Cerebellar nuclear complex (tissue), 1 donor: ENCODE measurements around the gene ABLIM1.

ENCODE experiments used
- DNase-seq, 2 experiments: peaks; one replicate each; lab custom pipeline; 2025; lab: John Stamatoyannopoulos, UW

The ABLIM1 gene

DNA sequence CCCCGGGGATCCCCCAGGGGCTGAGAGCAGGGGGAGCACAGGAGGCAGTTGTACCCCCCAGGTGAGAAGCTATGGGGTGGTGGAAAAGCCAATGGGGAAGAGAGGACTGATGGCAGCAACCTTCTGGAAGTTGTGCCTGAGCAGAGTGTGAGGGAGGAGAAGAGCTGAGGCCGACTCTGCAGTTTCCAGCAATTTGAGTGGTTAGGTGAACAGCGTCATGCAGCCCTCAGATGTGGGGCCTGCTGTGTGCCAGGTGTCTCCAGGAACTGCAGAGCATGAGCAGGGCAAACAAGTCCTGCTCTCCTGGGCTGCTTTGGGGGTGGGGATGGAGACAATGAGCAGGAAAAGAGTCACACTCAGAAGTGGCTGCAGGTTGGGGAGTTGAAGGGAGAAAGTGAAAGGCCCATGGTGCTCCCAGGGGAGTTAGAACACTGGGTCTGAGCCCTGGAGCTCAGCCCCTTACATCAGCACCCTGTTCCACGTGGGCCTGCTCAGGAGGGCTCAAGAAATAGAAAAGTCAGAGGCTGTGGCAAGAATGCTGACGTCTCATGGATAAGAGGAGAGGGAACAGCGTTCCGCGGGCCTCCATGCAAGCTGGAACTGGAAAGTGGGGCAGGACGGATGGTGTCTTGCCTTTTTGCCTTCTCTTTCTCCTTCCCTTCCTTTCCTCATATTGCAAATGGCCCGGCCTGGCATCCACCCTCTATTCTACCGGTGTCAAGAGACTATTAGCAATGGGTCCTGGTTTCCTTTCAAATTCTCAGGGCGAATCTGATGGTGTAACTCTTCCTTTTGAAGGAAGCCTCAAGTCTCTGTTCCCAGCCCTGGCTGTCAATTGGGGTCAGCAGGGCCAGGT, 249.7 kb downstream of the ABLIM1 start:
- DNase-seq: no peak

DNA sequence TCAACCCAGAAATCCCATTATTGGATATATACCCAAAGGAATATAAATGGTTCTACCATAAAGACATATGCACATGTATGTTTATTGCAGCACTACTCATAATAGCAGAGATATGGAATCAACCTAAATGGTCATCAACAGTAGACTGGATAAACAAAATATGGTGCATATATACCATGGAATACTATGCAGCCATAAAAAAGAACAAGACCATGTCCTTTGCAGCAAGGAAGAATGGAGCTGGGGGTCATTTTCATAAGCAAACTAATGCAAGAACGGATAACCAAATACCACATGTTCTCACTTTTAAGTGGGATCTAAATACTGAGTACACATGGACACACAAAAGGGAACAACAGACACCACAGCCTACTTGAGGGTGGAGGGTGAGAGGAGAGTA, 251.6 kb downstream of the ABLIM1 start:
- DNase-seq: no peak

DNA sequence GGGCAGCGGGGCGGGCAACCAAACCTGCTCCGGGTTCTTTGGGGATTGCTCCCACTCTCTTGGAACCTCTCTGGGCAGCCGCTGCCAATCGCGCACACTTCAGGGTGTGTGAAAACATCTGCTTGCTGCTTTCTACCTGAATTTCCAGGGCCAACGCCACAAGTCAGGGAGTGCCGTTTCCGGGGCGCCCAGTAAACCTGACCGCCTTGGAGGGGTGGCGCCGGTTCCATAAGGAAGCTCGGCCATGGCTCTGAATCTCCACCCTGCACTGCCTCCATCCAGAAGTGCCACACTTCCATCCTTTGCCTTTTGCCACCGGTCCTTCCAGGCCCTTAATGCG, 253.1 kb downstream of the ABLIM1 start:
- DNase-seq: no peak

DNA sequence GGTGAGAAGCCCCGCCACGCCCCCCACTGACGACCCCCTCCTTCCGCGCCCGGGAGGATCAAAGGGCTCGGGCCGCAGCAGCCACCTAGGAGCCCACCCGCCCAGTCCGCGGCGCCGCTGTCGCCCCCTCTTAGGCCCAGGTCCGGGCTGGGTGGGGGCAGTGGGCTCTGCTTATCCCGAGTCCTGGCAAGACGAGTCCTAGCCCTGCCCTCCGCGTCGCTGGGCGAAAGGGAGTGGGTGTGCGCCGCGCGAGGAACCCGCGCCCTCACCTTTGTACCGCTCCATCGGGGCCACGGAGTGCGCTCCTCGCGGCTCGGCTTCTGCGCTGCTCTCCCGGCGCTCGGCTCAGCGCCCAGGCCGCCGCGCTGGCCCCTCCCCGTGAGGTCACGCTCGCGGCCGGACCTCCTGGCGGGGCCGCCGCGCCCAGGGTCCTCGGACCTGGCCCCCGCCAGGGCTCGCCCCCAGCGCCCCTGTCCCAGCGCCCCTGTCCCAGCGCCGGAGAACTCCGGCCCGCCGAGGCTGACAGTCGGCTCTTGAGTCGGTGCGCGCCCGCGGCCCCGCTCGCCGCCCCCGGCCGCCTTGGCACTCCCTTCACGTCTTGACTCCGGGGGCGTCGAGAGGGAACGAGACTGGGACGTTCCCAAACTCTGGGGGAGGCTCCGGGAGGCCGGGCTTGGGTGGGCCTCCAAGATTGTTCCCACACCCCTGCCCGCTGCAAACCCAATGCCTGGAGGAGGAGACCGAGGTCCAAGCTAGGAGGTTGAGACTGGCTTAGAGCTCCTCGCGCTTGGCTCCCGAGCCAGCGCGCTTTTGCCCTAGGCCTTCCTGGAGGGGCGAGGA, 253.7 kb downstream of the ABLIM1 start, which contains the start of gene AFAP1L2:
TSS of gene AFAP1L2 (minus strand) at position 332 of the 840 bp plus-strand sequence. CDS start at position 285, 47 bp downstream.
- DNase-seq: no peak

DNA sequence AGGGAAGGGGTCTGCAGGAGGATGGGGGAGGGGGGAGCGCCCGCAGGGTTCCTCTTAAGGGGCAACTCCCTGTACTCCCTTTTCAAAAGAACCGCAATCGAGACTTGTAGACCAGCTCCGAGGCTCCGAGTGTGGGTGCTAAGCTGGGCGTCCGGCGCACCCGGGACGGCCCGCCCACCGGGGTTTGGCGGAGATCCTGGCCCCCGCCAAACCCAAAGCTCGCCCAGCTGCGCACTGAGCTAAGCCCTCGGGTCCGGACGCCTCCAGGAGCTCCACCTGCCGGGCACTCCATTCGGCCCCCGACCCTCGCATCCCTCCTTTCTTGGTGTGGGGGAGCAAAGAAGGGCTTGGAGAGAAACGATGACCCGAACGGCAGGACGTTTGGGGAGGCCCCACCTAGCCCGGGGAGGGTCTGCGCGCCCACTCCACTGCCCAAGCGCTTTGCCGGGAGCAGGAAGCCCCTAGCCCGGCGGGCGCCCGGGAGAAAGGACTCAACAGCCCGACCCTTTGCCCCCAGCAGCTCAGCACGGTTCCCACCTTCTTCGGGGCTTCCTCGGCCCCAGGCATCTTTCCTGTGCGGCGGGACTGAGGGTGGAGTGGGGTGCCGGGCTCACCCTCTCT, 254.4 kb downstream of the ABLIM1 start:
- no peak for DNase-seq

DNA sequence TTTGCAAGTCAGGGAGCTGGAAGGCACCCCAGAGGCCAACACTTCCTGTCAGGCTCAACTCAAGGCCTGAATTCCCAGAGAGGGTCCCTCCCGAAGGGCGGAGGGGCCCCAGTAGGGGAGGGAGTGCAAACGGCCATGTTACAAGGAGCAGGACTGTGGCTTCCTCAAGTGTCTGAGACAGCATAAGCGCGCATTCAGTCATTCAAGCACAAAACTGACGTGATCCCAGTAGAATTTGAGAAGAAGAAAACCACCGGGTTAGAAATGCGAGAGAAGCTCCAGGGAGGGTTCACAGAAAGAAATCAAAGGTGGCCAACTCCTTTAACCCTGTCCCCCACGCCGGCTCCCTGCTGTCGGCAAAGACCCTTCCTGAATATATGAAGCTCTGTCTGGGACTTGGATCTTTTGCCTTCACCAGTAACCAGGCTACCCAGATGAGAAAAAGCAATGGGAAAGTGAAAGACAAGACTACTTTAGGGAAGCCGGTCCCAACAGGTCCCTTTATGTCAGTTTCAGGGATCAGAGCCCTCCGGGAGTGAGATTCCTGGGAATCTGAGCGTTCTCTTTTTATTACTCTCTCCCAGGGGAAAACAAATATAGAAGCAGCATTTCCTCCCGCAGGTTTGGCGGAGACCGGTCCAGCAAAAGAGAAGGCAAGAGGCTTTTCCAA, 255.1 kb downstream of the ABLIM1 start:
- peak in 1 of 2 experiments; percentile 8 for DNase-seq

DNA sequence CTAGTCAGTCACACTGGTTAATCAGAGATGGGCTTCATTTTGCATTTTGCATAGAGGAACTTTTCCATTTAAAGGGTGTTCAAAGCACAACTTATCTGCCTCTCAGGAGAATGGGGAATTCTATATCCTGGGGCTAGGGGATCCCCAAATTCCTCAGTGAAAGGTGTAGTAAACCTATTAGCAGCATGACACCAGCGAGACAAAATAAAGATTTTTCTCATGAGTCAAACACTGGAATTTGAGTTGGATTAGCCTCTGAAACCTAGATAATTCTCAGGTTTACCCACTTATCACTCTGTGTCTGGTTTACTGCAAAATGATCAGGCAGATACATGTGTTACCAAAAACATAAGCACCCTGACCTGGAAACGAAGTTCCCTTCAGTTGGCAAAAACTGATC, 255.8 kb downstream of the ABLIM1 start:
- no peak for DNase-seq

DNA sequence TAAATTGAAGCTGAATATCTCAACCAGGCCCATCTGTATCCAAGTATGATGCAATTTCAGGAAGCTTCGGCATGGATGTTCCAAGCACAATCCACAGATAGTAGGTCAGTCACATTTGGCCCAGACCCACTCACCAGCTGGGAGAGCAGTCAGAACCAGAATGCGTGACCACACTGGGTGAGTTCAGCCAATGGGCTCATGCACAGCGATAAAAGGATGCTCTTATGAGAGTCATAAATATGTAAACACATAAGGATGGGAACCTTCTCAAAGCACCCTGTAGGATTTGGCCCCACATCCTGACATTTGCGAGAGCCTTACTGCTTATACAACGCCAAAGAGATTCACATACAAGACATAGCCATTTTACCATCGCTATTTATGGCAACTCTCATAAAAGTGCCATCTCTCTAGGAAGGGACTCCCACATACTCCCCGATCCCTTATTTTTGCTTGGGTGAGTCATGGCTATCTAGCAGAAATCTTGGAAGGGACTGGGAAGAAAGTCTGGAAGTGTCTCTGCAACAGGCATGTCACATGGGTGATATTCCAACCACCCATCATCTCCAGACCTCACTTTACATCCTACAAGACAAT, 256.8 kb downstream of the ABLIM1 start:
- peak; percentile 91 to 93 for DNase-seq

DNA sequence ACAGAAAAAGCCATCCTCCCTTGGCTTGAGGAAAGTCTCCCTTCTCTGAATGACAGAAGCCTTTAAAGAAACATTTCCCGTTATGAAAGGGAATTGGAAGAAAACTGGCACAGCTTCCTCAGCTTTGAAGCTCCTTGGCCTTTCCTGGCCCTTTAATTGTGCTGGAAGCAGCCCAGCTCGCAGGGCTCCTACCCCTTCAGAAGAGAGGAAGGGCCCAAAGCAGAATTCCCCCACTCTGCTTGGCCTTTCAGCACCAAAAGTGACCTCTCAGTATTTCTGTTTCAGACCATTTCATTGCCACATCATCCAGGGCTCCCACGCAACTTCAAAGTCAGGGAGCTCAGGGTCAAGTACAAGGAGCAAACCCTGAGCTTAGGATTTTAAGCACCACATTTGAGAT, 258.0 kb downstream of the ABLIM1 start:
- DNase-seq: no peak

DNA sequence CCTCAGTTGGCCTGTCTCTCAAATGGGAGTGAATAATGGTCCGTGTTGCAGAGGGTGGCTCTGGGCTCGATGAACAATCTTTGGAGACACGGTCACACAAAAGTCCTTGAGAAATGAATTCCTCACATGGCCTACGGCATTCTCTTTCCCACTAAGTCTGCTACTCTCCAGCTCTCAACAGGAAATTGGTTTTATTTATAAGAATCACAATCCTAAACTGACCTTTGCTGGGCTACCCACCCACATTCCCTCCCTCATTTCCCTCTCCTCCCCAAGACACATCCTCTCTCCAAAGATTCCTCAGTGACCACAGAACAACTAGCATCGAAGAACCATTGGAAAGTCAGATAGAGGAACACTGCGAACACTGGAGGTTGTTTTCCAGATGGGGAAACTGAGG, 258.5 kb downstream of the ABLIM1 start:
- DNase-seq: no peak

DNA sequence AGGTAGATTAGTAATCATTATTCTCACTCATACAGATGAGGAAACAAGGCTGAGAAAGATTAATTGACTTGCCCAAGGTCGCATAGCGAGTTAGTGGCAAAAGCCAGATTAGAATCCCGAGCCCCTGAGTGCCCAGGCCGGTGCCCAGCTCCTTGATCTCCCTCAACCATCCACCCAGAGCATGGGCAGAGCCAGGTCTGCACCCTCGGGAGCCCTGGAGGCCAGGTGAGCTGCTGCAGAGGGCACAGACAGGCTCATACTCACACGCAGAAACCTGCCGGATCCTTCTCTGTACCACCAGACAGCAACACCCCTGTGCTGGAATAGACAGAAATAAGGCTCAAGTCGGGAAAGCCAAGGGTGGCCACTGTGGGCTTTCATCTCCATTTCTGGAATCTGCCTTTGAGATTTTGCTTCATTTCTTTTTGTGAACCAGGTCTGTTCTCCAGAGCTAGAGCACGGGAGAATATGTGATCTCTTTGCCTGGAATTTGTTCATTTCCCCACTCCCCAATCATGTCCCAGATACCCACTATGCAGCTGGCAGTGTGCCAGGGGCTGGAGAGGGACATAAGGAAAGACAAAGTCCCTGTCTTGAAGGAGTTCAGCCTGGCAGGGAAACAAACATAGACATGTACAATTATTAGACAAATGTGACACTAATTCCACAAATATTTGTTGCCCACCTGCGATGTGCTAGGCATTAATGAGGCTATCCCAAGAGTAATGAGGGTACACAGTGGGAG, 259.3 kb downstream of the ABLIM1 start:
- DNase-seq: no peak

DNA sequence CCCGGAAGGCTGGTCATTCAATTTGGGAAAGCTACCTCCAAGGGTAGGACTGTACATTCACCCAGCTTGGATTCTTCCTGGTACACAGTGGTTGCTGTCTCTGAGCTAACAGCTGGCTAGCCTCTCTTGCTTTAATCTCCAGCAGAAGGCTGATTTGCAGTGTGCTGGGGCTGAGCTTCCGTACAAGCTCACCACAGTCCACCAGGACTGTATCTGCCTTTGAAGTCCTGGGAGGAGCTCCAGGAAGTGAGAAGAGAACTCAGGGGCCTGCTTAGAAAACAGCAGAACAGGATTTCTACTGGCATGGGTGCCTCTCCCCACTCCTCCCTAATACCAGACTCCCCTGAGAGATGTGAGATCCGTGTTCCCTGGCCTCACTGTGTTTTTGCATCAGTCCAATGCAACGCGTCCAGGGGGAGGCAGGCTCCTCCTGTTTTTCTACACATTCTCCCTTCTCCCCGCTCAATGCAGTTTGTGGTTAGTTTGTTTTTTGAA, 260.4 kb downstream of the ABLIM1 start:
- DNase-seq: no peak

DNA sequence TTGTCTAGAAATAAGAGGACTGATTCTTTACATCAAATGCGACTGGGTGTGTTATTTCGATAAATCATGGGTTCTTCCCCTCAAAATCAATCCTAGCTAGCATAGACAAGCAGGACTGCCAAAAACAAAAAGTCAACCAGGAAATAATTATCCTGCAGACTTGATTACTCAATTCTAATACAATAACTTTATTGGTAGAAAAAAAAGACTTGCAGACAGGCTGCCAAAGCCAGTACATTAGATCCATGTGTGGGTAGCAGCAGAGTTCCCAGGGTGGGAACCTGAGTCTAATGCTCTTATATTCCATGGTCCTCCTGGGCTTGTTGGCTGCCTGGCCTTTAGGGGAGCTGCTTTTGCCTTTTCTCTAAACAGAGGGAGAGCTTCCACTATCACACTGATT, 261.6 kb downstream of the ABLIM1 start:
- DNase-seq: no peak

DNA sequence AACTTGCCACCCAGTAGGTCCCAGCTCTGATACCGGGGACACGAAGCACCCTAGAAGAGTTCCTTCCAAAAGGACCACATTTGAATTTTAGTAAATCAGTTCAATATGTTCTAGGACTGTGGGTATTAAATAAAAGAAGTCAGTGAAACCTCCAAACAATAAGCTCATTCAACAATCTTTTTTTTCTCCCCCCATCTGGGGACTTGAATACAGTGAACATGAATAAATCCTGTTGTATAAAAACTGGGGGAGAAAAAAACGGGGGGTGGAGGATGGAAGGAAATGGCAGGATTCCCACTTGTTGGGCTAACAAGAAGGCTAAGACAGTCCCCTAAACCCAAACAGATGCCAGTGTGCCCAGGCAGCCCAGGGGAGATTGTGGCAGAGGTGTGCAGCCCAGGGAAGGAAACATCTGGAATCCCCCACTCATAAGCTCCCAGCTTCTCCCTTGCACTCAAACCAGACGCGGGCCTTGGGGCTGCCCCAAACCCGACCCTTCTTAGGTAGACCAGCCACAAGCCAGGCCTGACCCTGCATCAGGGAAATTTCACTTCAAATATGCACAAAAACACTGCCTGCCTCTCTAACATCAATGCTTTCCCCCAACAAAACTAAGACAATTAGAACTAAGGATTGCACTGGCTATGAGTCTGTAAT, 262.6 kb downstream of the ABLIM1 start:
- DNase-seq: no peak

DNA sequence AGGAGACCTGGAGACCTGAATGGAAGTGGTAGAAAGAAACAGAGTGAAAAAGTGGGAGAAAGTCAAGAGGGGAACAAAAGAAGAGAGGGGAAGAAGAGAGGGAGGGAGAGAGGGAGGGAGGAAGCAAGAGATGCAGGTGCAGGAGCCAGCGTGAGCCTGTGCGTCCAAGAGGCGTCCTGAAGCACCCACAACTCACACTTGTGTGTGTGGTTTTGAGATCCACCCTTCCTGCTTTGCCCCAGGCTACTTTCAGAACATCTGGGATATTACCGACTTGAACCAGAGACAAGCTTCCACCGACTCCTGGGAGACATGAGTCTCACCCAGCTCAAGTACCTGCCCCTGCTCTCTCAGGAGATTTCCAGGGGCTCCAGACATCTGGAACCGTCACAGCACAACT, 263.5 kb downstream of the ABLIM1 start:
- no peak for DNase-seq

DNA sequence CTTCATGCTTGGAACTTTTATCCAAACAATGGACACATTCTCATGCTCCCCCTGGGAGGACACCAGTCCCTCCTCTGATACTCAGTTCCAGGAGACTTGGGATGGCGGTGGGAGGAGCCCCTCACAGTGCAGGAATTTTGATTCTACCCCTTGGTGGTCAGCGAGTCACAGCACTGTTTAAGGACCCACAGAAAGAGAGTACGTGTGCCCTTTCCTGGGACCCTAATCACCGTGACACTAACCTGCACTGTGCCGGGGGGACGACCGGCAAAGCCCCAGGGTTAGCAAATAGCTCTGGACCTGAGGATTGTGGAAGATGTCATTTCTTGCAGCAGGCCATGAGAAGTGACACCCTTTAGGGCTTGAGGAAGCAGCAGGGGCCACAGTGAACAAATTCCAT, 264.2 kb downstream of the ABLIM1 start:
- no peak for DNase-seq

DNA sequence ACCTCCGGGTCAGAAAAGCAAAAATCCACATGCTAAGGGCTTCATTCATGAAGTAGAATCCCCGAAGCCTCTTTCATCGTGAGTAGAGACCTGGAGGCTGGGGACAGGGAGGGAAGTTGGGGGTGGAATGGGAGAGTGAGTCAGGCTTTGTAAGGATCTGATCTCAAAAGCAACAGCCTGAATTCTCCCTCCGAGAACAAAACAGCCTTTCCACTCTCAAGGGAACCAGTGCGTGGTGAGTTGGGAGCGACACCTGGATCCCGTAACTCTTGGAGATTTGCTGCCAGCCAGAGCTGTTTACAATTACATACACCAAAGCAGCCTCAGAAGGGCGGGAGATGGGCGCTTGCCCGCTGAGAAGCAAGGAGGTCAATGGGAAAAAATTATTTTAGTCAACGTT, 264.6 kb downstream of the ABLIM1 start:
- DNase-seq: no peak

DNA sequence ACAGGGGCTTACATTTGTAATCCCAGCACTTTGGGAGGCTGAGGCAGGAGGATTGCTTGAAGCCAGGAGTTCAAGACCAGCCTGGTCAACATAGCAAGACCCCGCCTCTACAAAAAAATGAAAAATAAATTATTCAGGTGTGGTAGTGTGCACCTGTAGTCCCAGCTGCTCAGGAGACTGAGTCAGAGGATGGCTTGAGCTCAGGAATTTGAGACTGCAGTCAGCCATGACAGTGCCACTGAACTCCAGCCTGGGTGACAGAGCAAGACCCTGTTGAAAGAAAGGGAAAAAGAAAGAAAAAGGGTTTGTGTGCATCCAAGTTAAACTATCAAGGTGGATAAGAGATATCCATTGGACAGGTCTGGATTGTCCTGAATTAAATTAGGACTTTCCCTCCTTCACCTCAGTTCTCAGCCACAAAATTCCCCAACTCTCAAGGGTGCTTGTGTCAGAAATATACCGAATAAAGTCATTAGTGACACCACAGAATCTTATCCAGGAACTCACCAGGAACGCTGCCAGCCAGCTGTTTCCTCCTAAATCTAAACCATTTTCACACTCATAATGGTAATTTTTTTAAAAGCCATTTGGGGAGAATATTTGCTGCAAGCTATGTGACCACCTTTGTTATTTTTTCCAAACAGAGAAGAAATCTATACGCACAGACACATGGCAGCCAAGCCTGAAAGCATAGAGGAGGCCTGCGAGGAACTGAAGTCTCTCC, 265.8 kb downstream of the ABLIM1 start:
- no peak for DNase-seq

DNA sequence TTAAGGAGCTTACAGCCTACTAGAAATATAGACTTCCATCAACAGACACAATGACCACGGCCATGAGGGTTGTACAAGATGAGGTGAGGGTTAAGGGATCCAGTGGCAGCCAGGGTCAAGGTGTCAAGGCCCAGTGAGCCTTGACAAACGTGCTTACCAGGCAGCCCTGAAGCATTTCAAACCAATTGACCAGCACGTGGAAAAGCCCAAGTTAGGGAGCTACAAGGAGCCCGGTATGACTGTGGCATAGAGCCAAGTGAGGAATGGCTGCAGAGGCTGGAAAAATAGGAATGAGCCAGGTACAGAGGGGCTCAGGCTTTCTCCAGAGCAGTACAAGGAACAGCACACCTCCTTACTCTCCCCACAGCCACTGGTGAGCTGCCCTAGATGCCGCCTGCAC, 266.5 kb downstream of the ABLIM1 start:
- DNase-seq: no peak

DNA sequence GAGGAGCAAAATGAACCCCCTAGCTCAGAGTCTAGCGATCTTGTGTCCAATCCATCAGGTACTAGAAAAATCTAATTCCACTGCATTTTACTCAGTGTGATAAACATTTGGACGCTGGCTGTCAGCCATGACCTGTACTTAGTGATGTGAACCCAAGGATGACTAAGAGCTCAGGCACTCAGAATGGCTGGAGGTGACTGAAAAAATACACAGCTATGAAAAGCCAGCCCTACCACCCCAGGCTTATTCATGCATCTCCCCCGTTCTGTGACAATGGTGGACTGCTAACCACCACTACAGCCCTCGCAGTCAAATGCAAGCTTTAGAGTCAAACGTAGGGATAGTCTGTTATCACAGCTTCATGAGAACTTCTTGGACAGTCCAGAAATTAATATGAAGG, 268.6 kb downstream of the ABLIM1 start:
- DNase-seq: no peak
